ENCODE measurements around the gene ADAMTSL3.

- no peak for TF ChIP-seq ZBTB7A (IDR thresholded peaks at IDR 0.05; ENCODE audit: low read depth)
- no peak for TF ChIP-seq CEBPB (IDR thresholded peaks at IDR 0.05)
- TF ChIP-seq MAX (IDR thresholded peaks at IDR 0.05) = no peak
- no peak for TF ChIP-seq TCF12 (IDR thresholded peaks at IDR 0.05; ENCODE audit: low read depth)
- TF ChIP-seq USF1 (IDR thresholded peaks at IDR 0.05) = no peak
- TF ChIP-seq EGR1 (IDR thresholded peaks at IDR 0.05) = no peak
- TF ChIP-seq RAD21 (IDR thresholded peaks at IDR 0.05; ENCODE audit: low read depth) = no peak
Observed at GRCh38 chr15:83688201-83688600, 34.3 kb downstream of the ADAMTSL3 start.
